ENCODE results near the gene DYNAP.

DYNAP gene, protein sequence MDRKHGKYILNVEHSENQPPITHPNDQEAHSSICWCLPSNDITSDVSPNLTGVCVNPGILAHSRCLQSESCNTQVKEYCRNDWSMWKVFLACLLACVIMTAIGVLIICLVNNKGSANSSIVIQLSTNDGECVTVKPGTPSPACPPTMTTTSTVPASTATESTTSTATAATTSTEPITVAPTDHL

GRCh38 chr18:54590945-54591344 is at the start of gene DYNAP:
DYNAP (plus strand) TSS chr18:54591245; CDS start chr18:54591283, 38 bp downstream.
- ChIA-PET POLR2A (no interaction called here), CTCF (no interaction called here)
- DNase-seq (ENCODE audit: extremely low spot score), result no peak
- TF ChIP-seq SUZ12 (IDR thresholded peaks at IDR 0.05) (no peak), FOXM1 (IDR thresholded peaks at IDR 0.05; ENCODE audit: borderline replicate concordance) (no peak), LEF1 (IDR thresholded peaks at IDR 0.05; ENCODE audit: borderline replicate concordance) (no peak), NFRKB (IDR thresholded peaks at IDR 0.05) (no peak), FOXA1 (IDR thresholded peaks at IDR 0.05) (no peak), TARDBP (IDR thresholded peaks at IDR 0.05) (no peak), BHLHE40 (IDR thresholded peaks at IDR 0.05; ENCODE audit: borderline replicate concordance) (no peak), HDGF (IDR thresholded peaks at IDR 0.05; ENCODE audit: borderline replicate concordance) (no peak), L3MBTL2 (conservative IDR thresholded peaks at IDR 0.05) (no peak), ELF4 (IDR thresholded peaks at IDR 0.05) (no peak), SP1 (IDR thresholded peaks at IDR 0.05) (no peak), ARNT (IDR thresholded peaks at IDR 0.05) (no peak), FOXK2 (IDR thresholded peaks at IDR 0.05) (no peak), CTBP1 (IDR thresholded peaks at IDR 0.05; ENCODE audit: borderline replicate concordance) (no peak), ZNF384 (IDR thresholded peaks at IDR 0.05) (no peak)
- TF ChIP-seq, protein P1, sequence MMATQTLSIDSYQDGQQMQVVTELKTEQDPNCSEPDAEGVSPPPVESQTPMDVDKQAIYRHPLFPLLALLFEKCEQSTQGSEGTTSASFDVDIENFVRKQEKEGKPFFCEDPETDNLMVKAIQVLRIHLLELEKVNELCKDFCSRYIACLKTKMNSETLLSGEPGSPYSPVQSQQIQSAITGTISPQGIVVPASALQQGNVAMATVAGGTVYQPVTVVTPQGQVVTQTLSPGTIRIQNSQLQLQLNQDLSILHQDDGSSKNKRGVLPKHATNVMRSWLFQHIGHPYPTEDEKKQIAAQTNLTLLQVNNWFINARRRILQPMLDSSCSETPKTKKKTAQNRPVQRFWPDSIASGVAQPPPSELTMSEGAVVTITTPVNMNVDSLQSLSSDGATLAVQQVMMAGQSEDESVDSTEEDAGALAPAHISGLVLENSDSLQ (IDR thresholded peaks at IDR 0.05), result no peak

GRCh38 chr18:54551590-54551989 is 39.5 kb upstream of the DYNAP start:
- TF ChIP-seq L3MBTL2 (conservative IDR thresholded peaks at IDR 0.05) (no peak), BHLHE40 (IDR thresholded peaks at IDR 0.05; ENCODE audit: borderline replicate concordance) (no peak), HDGF (IDR thresholded peaks at IDR 0.05; ENCODE audit: borderline replicate concordance) (no peak), ZNF384 (IDR thresholded peaks at IDR 0.05) (no peak), SUZ12 (IDR thresholded peaks at IDR 0.05) (no peak), LEF1 (IDR thresholded peaks at IDR 0.05; ENCODE audit: borderline replicate concordance) (no peak), TARDBP (IDR thresholded peaks at IDR 0.05) (no peak), ARNT (IDR thresholded peaks at IDR 0.05) (no peak), FOXA1 (IDR thresholded peaks at IDR 0.05) (no peak), ELF4 (IDR thresholded peaks at IDR 0.05) (no peak), FOXK2 (IDR thresholded peaks at IDR 0.05) (no peak), FOXM1 (IDR thresholded peaks at IDR 0.05; ENCODE audit: borderline replicate concordance) (no peak), SP1 (IDR thresholded peaks at IDR 0.05) (no peak), CTBP1 (IDR thresholded peaks at IDR 0.05; ENCODE audit: borderline replicate concordance) (no peak), NFRKB (IDR thresholded peaks at IDR 0.05) (no peak)
- TF ChIP-seq, protein P1 (IDR thresholded peaks at IDR 0.05), result no peak
- no peak for DNase-seq (ENCODE audit: extremely low spot score)
- CTCF ChIA-PET, result no interaction called here
- POLR2A ChIA-PET, result no interaction called here

DNA sequence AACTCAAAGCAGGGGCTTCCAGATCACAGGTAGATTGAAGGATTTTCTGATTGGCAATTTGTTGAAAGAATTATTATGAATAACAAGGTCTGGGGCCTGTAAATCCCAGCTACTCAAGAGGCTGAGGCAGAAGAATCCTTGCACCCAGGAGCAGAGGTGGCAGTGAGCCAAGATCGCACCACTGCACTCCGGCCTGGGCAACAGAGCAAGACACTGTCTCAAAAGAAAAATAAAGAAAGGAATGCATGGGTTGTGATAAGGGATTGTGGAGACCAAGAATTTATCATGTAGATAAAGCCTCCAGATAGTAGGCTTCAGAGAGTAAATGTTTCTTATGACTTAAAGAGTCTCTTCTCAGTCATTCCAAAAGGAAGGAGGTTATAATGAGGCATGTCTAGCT is 35.8 kb upstream of the DYNAP start:
- TF ChIP-seq SUZ12 (IDR thresholded peaks at IDR 0.05) (no peak), LEF1 (IDR thresholded peaks at IDR 0.05; ENCODE audit: borderline replicate concordance) (no peak), TARDBP (IDR thresholded peaks at IDR 0.05) (no peak), ZNF384 (IDR thresholded peaks at IDR 0.05) (no peak), SP1 (IDR thresholded peaks at IDR 0.05) (no peak), L3MBTL2 (conservative IDR thresholded peaks at IDR 0.05) (no peak), ELF4 (IDR thresholded peaks at IDR 0.05) (no peak), FOXK2 (IDR thresholded peaks at IDR 0.05) (no peak), HDGF (IDR thresholded peaks at IDR 0.05; ENCODE audit: borderline replicate concordance) (no peak), FOXM1 (IDR thresholded peaks at IDR 0.05; ENCODE audit: borderline replicate concordance) (no peak), ARNT (IDR thresholded peaks at IDR 0.05) (no peak), BHLHE40 (IDR thresholded peaks at IDR 0.05; ENCODE audit: borderline replicate concordance) (no peak), NFRKB (IDR thresholded peaks at IDR 0.05) (no peak), CTBP1 (IDR thresholded peaks at IDR 0.05; ENCODE audit: borderline replicate concordance) (no peak), FOXA1 (IDR thresholded peaks at IDR 0.05) (no peak)
- TF ChIP-seq, protein P1 (IDR thresholded peaks at IDR 0.05), result no peak
- ChIA-PET POLR2A (no interaction called here), CTCF (no interaction called here)
- DNase-seq (ENCODE audit: extremely low spot score), result no peak

DNA sequence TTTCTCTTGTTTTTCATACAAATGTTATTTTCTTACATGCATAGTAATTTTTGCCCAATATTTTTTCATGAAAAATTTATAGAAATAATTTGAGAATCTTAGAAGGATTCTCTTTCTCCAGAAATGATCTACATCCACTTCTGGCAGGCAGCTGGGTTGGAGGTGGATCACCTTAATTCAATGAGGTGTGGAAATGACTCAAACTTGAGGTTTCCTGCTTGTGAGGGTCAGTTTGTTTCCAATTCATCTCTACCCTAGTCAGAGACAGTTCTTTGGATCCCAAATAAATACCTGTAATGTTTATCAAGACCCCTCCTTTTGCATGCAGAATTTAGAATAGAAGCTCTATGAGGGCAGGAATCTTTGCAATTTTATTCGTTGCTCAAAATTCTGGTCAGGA is 35.0 kb upstream of the DYNAP start:
- ChIA-PET CTCF (no interaction called here), POLR2A (no interaction called here)
- TF ChIP-seq, protein P1 (IDR thresholded peaks at IDR 0.05), result no peak
- TF ChIP-seq SUZ12 (IDR thresholded peaks at IDR 0.05), result no peak
- TF ChIP-seq NFRKB (IDR thresholded peaks at IDR 0.05), result no peak
- no peak for TF ChIP-seq TARDBP (IDR thresholded peaks at IDR 0.05)
- no peak for TF ChIP-seq FOXK2 (IDR thresholded peaks at IDR 0.05)
- TF ChIP-seq FOXA1 (IDR thresholded peaks at IDR 0.05), result no peak
- no peak for TF ChIP-seq ARNT (IDR thresholded peaks at IDR 0.05)
- no peak for DNase-seq (ENCODE audit: extremely low spot score)

DNA sequence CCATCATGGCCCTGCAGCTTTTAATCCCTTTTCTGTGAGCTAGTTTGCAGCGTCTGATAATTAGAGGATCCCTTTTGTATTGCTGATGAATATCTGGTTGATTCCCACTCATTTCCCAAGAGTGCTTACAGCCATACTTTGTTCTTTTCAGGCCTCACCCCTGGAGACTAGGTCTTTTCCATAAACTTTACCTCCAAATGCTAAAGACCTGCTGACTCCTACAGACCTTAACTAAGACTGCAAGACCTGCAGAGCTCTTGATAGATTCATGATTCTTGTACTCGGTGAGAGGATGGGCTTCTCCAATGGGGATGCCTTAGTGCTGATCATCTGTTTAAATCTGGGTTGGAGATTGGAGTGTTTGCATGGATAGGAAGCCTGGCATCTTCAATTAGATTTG is 33.1 kb upstream of the DYNAP start:
- ChIA-PET POLR2A (no interaction called here), CTCF (no interaction called here)
- DNase-seq (ENCODE audit: extremely low spot score), result no peak

More for the DNA sequence above, 33.1 kb upstream of the DYNAP start:
- TF ChIP-seq ZNF384 (IDR thresholded peaks at IDR 0.05) (no peak), FOXA1 (IDR thresholded peaks at IDR 0.05) (no peak), HDGF (IDR thresholded peaks at IDR 0.05; ENCODE audit: borderline replicate concordance) (no peak), LEF1 (IDR thresholded peaks at IDR 0.05; ENCODE audit: borderline replicate concordance) (no peak), SUZ12 (IDR thresholded peaks at IDR 0.05) (no peak), FOXM1 (IDR thresholded peaks at IDR 0.05; ENCODE audit: borderline replicate concordance) (no peak), FOXK2 (IDR thresholded peaks at IDR 0.05) (no peak)
